ENCODE measurements around the gene WDR43. TPM values are rescaled to one million over a fixed set of nuclear protein-coding genes. Genes with fewer than 3 reads are reported as not detected.

The WDR43 gene
- total and polyA plus RNA-seq, 9 of the 15 experiments (the other 6 are each of a cell fraction or from before 2014, with no cell fraction given), result 34.6 to 197 (median 105) TPM

DNA sequence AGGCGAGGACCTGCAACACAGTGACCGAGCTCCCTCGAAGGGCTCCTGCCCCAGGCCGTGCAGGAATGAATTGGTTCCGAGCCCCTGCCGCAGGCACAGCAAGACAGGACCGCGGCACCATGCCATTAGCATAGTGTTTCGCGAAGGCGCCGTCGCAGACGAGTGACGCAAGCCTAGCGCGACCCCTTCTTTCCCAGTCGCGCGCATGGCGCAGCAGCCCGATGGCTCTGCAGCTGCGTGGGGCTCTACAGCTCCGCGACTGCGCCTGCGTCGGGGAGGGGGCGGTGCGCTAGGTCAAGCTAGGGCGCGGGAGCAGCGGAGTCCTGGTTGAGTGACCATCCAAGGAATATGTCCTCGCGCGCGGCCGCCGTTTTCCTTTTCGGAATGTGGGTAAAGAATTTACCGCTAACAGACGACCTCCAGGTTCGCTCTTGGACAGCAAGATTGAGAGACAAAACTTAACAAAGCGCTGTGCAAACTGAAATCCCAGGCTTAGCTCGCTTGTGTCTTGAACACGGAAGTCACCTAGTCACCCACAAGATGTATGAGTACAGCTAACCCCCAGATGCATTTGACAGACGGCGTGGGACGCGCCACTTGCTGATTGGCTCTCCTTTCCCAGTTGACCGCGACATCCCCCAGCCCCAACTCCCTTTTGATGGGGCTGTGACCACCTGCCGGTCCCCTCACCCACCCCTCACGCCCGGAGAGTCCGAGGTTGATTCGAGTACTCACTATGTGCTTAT is 24.1 kb upstream of the WDR43 start, which contains the start of gene TRMT61B (continued):
- TF ChIP-seq POLR2G (IDR thresholded peaks at IDR 0.05; ENCODE audit: low read depth, low read length) (peak; percentile 95), PHB (CRISPR knock-in tag; IDR thresholded peaks at IDR 0.05) (no peak), ZNF699 (CRISPR knock-in tag; IDR thresholded peaks at IDR 0.05; ENCODE audit: insufficient replicate concordance) (no peak), TAF1 (IDR thresholded peaks at IDR 0.05; ENCODE audit: control insufficient read depth, extremely low read depth, insufficient read depth, low read length, severe bottlenecking) (peak; percentile 87), ADNP (tag; IDR thresholded peaks at IDR 0.05) (no peak), ZNF263 (CRISPR knock-in tag; IDR thresholded peaks at IDR 0.05; ENCODE audit: borderline replicate concordance) (no peak), BACH1 (tag; IDR thresholded peaks at IDR 0.05) (peak; percentile 63; the same call in 1 of the 2 replicates), POLR2H (tag; IDR thresholded peaks at IDR 0.05; ENCODE audit: low read depth) (peak; percentile 92), HMGN3 (IDR thresholded peaks at IDR 0.05; ENCODE audit: borderline replicate concordance, extremely low read depth, insufficient read length, low read depth, low read length) (peak; percentile 84), MCM2 (IDR thresholded peaks at IDR 0.05; ENCODE audit: low read depth) (no peak), ZKSCAN8 (CRISPR knock-in tag; IDR thresholded peaks at IDR 0.05) (no peak)
- TF ChIP-seq, protein P1, sequence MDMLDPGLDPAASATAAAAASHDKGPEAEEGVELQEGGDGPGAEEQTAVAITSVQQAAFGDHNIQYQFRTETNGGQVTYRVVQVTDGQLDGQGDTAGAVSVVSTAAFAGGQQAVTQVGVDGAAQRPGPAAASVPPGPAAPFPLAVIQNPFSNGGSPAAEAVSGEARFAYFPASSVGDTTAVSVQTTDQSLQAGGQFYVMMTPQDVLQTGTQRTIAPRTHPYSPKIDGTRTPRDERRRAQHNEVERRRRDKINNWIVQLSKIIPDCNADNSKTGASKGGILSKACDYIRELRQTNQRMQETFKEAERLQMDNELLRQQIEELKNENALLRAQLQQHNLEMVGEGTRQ (CRISPR knock-in tag; IDR thresholded peaks at IDR 0.05), result no peak
- TF ChIP-seq, protein P2, sequence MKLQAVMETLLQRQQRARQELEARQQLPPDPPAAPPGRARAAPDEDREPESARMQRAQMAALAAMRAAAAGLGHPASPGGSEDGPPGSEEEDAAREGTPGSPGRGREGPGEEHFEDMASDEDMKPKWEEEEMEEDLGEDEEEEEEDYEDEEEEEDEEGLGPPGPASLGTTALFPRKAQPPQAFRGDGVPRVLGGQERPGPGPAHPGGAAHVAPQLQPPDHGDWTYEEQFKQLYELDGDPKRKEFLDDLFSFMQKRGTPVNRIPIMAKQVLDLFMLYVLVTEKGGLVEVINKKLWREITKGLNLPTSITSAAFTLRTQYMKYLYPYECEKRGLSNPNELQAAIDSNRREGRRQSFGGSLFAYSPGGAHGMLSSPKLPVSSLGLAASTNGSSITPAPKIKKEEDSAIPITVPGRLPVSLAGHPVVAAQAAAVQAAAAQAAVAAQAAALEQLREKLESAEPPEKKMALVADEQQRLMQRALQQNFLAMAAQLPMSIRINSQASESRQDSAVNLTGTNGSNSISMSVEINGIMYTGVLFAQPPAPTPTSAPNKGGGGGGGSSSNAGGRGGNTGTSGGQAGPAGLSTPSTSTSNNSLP (IDR thresholded peaks at IDR 0.05; ENCODE audit: borderline replicate concordance, low read depth, low read length), result no peak
- TF ChIP-seq, protein P3, sequence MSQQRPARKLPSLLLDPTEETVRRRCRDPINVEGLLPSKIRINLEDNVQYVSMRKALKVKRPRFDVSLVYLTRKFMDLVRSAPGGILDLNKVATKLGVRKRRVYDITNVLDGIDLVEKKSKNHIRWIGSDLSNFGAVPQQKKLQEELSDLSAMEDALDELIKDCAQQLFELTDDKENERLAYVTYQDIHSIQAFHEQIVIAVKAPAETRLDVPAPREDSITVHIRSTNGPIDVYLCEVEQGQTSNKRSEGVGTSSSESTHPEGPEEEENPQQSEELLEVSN (IDR thresholded peaks at IDR 0.05; ENCODE audit: borderline replicate concordance in 1 of 2, extremely low read depth in 1 of 2, insufficient read depth in 1 of 2, insufficient read length in 1 of 2, low read depth in 1 of 2, low read length in 1 of 2, poor library complexity in 1 of 2, severe bottlenecking in 1 of 2), result peak; percentile 78 to 82
- TF ChIP-seq, protein P4, sequence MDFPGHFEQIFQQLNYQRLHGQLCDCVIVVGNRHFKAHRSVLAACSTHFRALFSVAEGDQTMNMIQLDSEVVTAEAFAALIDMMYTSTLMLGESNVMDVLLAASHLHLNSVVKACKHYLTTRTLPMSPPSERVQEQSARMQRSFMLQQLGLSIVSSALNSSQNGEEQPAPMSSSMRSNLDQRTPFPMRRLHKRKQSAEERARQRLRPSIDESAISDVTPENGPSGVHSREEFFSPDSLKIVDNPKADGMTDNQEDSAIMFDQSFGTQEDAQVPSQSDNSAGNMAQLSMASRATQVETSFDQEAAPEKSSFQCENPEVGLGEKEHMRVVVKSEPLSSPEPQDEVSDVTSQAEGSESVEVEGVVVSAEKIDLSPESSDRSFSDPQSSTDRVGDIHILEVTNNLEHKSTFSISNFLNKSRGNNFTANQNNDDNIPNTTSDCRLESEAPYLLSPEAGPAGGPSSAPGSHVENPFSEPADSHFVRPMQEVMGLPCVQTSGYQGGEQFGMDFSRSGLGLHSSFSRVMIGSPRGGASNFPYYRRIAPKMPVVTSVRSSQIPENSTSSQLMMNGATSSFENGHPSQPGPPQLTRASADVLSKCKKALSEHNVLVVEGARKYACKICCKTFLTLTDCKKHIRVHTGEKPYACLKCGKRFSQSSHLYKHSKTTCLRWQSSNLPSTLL (IDR thresholded peaks at IDR 0.05), result no peak
- TF ChIP-seq, protein P5, sequence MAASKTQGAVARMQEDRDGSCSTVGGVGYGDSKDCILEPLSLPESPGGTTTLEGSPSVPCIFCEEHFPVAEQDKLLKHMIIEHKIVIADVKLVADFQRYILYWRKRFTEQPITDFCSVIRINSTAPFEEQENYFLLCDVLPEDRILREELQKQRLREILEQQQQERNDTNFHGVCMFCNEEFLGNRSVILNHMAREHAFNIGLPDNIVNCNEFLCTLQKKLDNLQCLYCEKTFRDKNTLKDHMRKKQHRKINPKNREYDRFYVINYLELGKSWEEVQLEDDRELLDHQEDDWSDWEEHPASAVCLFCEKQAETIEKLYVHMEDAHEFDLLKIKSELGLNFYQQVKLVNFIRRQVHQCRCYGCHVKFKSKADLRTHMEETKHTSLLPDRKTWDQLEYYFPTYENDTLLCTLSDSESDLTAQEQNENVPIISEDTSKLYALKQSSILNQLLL (CRISPR knock-in tag; IDR thresholded peaks at IDR 0.05; ENCODE audit: borderline replicate concordance), result no peak
